Measurements from ENCODE around the gene XIAP. TPM values are rescaled to one million over a fixed set of nuclear protein-coding genes. Genes with fewer than 3 reads are reported as not detected.
A peak's percentile ranks its signal among the peaks of the same experiment; 100 is the strongest.

The XIAP gene
- total and polyA plus RNA-seq, 9 donors: 12.4 to 56.0 (median 38.7) TPM

DNA sequence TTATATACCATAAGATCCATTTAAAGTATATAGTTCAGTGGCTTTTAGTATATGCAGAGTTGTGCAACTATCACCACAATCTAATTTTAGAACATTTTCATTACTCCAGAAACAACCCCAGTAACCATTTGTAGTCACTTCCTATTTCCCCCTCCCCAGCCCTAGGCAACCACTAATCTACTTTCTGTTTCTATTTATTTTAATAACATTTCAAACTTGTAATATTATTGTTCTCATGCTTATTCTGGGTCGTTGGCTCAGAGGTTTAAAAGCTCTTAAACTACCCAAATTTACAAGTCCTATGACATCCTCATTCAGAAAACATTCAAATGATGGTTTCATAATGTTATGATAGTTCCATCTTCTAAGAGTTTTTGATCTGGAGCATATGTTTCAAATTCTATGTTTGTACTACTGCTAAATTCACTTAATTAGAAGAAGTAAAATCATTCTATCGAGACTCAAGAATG is 18.4 kb downstream of the XIAP start:
- H3K27me3 ChIP-seq: no peaks in the 10 kb centered on the region

DNA sequence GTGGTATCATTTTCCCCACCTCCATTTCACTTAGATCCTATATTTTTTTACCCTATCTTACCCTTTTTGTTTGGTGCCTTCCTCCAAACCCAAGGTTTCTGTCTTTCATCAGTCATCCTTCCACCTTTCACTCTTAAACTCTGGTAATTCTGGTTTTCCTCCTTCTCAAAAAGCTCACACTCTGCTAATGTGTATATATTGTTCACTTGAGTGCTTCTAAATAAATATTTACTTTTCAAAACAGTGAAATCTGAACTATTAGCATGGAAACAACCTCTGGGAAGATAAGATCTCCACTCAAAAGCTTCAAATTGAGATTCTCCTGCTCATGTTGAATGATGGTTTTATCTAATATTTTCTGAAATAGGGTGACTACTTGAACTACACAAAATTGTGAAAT is 21.5 kb downstream of the XIAP start:
- Histone ChIP-seq H3K9me3 (no peaks in the 10 kb centered on the region), H3K27ac (no peak overlapping the region), H3K27me3 (no peaks in the 10 kb centered on the region), H3K4me1 (ENCODE audit: insufficient read depth) (peaks cover 3% of the 10 kb centered on the region), H3K36me3 (no peaks in the 10 kb centered on the region), H3K4me3 (no peak overlapping the region)
- TF ChIP-seq, protein P1, sequence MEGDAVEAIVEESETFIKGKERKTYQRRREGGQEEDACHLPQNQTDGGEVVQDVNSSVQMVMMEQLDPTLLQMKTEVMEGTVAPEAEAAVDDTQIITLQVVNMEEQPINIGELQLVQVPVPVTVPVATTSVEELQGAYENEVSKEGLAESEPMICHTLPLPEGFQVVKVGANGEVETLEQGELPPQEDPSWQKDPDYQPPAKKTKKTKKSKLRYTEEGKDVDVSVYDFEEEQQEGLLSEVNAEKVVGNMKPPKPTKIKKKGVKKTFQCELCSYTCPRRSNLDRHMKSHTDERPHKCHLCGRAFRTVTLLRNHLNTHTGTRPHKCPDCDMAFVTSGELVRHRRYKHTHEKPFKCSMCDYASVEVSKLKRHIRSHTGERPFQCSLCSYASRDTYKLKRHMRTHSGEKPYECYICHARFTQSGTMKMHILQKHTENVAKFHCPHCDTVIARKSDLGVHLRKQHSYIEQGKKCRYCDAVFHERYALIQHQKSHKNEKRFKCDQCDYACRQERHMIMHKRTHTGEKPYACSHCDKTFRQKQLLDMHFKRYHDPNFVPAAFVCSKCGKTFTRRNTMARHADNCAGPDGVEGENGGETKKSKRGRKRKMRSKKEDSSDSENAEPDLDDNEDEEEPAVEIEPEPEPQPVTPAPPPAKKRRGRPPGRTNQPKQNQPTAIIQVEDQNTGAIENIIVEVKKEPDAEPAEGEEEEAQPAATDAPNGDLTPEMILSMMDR (IDR thresholded peaks at IDR 0.05): no peak
- TF ChIP-seq EP300 (IDR thresholded peaks at IDR 0.05): no peak
- no peak for TF ChIP-seq POLR2A (IDR thresholded peaks at IDR 0.05)
- intact Hi-C loops (cut with DNase I): no loop called here
- DNase-seq: no peak

More for the DNA sequence above, 18.4 kb downstream of the XIAP start:
- TF ChIP-seq, protein P1 (IDR thresholded peaks at IDR 0.05): no peak
- TF ChIP-seq POLR2A (IDR thresholded peaks at IDR 0.05): no peak
- TF ChIP-seq EP300 (IDR thresholded peaks at IDR 0.05): no peak
- 11 to 27% (median 11%) methylated on average over 2 of the region's 2 CpGs for WGBS, 3 donors
- no peaks in the 10 kb centered on the region for H3K36me3 ChIP-seq
- H3K4me3 ChIP-seq: no peak overlapping the region
- DNase-seq: no peak
- H3K27ac ChIP-seq: no peak overlapping the region
- no peaks in the 10 kb centered on the region for H3K9me3 ChIP-seq
- intact Hi-C loops (cut with DNase I): no loop called here
- peaks cover 3% of the 10 kb centered on the region for H3K4me1 ChIP-seq (ENCODE audit: insufficient read depth)

DNA sequence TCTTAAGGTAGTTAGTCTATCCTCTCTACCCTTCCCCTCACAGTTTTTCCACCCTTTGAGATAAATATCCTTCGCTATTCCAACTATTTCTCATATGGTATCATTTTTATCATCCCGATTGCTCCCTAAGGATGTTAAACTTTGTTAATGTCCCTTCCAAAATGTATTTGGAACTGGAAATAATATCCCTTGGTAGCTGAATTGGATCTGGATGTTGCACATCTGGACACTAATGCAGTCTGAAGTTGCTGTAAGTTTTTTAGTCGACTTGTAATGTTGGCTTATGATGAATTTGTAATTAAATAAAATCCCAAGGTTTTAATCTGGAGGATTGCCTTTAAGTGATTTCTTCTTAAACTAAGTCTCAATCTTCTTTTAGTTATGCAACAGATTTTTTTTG is 22.5 kb downstream of the XIAP start:
- Histone ChIP-seq H3K4me3 (no peak overlapping the region), H3K9me3 (no peaks in the 10 kb centered on the region), H3K36me3 (no peaks in the 10 kb centered on the region), H3K27me3 (no peaks in the 10 kb centered on the region), H3K27ac (no peak overlapping the region), H3K4me1 (ENCODE audit: insufficient read depth) (peaks cover 3% of the 10 kb centered on the region)
- TF ChIP-seq POLR2A (IDR thresholded peaks at IDR 0.05): no peak
- TF ChIP-seq EP300 (IDR thresholded peaks at IDR 0.05): no peak
- TF ChIP-seq, protein P1 (IDR thresholded peaks at IDR 0.05): no peak
- 73 to 79% (median 75%) methylated on average over 3 of the region's 3 CpGs for WGBS, 3 donors
- intact Hi-C loops (cut with DNase I): no loop called here
- no peak for DNase-seq

DNA sequence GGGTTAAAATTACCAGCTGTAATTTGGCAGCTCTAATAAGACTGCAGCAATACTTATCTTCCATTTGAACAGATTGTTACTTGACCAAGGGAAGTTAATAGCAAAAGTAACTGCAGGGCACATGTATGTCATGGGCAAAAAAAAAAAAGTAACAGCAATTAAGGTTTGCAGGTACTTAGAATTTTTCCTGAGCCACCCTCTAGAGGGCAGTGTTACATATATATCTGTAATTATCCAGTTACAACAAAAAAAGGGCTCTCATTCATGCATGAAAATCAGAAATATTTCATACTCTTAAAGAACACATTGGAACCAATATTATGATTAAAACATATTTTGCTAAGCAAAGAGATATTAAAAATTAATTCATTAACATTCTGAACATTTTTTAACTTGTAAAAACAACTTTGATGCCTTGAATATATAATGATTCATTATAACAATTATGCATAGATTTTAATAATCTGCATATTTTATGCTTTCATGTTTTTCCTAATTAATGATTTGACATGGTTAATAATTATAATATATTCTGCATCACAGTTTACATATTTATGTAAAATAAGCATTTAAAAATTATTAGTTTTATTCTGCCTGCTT is 25.1 kb downstream of the XIAP start:
- Histone ChIP-seq H3K27ac (no peak overlapping the region), H3K9me3 (no peaks in the 10 kb centered on the region), H3K4me1 (ENCODE audit: insufficient read depth) (no peaks in the 10 kb centered on the region), H3K27me3 (no peaks in the 10 kb centered on the region), H3K4me3 (no peak overlapping the region), H3K36me3 (no peaks in the 10 kb centered on the region)
- intact Hi-C loops (cut with DNase I): no loop called here
- TF ChIP-seq, protein P1 (IDR thresholded peaks at IDR 0.05): peak in 1 of 3 donors; percentile 14
- no peak for TF ChIP-seq EP300 (IDR thresholded peaks at IDR 0.05)
- peak in 1 of 5 donors; percentile 24 for DNase-seq

All from ovary (tissue), 9 donors.